Occipital lobe (tissue), 2 donors: ENCODE measurements around the gene WFDC5. TPM values are rescaled to one million over a fixed set of nuclear protein-coding genes. Genes with fewer than 3 reads are reported as not detected.
A peak's percentile ranks its signal among the peaks of the same experiment; 100 is the strongest.

ENCODE experiments used
- DNase-seq: peaks from one replicate; lab custom pipeline; 2025; lab: John Stamatoyannopoulos, UW
- total RNA-seq: library from RNA; depleted of rRNA; stranded (reverse); fragments of >200 nt; gene quantifications from one replicate; pipeline ENCODE4 v1.2.3, GENCODE V29; 2014

WFDC5 gene
- total RNA-seq, 1 donor from 2014 or later: not detected

DNA sequence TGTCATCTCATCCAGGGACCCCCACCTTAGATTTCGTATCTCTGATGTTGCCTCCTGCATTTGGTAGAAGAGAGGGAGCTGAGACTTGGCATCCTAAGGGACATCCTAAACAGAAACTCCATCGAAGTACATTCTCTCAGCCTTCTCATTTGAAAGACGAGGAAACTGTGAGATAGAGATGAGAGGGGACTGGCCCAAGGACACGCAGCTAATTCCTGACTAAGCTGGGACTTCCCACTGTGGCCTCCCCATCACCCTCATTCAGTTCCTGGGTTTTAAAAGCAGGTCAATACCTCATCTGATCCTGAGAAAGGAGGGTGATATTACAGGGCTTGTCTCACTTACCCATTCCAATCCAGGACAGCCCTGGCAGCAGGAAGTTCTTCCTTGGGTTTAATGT lies 855 bp upstream of the WFDC5 start:
- no peak for DNase-seq

GRCh38 chr20:45115386-45115774 lies 406 bp upstream of the WFDC5 start:
- DNase-seq: no peak

DNA sequence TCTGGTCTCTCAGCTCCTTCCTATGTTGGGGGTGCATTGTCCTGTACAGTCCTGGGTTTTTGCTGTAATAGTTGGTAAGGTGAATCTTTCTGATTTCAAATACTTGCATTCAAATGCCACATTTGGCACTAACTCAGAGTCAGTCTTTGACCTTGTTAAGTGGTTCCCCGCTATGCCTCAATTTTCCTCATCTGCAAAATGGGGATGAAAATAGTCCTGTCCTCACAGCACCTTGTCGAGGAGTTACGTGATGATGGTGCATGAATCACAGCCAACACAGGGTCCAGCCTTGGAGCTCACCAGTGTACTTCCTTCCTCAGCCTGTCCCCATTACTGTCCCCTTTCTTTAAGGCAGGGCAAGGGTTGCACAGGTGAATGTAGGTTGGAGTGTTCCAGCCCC lies 1.1 kb downstream of the WFDC5 start:
- DNase-seq: no peak

DNA sequence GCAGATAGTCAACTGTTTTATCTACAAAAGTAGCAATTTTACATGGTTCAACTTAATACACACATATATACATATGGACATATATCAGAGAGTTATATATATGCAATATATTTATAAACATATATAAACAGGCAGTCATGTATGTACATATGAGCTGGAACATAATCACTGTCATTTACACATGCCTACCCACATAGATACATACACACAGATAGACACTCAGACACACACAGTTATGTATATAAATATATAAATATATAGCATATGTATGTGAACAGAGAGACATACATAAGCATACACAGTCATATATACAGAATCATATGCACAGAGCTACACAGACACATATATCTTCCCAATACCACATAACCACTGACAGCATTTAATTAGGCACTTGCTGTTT lies 2.2 kb downstream of the WFDC5 start:
- no peak for DNase-seq

- DNase-seq: no peak
These were observed 3.0 kb downstream of the WFDC5 start for GRCh38 chr20:45111799-45112471.

DNA sequence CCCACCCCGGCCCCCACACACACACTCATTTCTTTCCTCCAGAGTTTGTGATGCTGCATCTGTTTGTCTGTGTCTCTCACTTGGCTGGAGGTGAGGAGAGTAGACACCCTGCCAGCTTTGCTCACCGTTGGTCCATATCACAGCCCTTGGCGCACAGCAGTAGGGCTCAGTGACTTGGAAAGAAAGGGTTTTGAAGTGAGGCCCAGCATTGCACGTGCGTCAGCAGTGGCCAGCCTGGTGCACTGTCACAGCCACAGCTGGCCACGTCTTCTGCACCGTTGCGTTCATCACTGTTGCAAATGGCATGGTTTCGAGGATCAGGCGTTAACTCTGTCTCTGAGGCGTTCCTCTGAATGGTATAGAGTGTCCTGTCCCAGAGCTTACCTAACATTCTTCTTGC lies 3.7 kb downstream of the WFDC5 start:
- DNase-seq: no peak

- no peak for DNase-seq
These were observed 4.7 kb downstream of the WFDC5 start for GRCh38 chr20:45110301-45110700.

GRCh38 chr20:45109634-45110033 lies 5.3 kb downstream of the WFDC5 start:
- DNase-seq: no peak

GRCh38 chr20:45105317-45105716 lies 9.7 kb downstream of the WFDC5 start:
- no peak for DNase-seq

- DNase-seq: peak; percentile 66
These were observed 10.2 kb downstream of the WFDC5 start for GRCh38 chr20:45104786-45105185.

DNA sequence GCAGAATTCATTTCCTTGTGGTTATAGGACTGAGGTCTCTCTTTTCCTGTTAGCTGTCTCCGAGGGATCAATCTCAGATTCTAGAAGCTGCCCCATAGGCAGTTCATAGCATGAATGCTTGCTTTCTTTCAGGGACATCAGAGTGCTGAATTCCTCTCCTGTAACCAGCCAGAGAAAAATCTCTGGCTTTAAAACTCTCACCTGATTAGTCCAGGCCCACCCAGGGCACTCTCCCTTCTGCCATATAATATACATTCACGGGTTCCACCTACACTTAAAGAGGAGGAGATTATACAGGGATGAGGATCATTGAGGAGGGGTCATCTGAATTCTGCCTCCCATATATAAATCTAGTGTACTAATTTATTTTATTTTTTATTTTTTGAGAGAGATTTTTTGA lies 11.9 kb downstream of the WFDC5 start:
- no peak for DNase-seq

GRCh38 chr20:45101333-45101850 lies 13.6 kb downstream of the WFDC5 start:
- no peak for DNase-seq

- DNase-seq: peak; percentile 29
These were observed 14.3 kb downstream of the WFDC5 start, which contains the start of gene KCNS1 for GRCh38 chr20:45100563-45101245. KCNS1 (minus strand) TSS chr20:45101127; CDS start chr20:45099236, 1,891 bp downstream.

GRCh38 chr20:45098103-45098773 lies 16.7 kb downstream of the WFDC5 start:
- DNase-seq: no peak

DNA sequence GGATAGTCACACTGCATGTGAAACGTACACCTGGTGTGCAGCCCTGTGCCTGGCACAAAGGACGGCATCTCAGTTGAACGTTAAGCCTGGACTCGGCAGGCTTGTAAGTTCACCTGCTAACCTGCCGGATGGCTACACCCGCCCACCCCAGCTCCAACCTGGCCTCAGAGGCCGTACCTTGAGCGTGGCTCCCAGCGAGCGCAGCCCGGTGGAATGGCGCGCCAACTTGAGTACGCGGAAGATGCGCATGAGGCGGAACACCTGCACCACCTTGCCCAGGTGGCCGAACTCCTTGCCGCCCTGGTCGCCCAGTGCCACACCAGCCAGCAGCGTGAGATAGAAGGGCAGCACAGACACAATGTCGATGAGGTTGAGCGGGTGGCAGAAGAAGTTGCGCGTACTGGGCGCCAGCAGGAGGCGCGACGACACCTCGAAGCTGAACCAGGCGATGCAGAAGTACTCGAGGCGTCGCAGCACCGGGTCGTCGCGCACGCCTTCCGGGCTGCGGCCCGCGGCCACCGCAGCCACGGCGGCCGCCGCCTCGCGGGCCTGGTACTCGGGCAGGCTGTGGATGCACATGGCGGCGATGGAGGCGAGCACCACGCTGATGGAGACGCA lies 17.4 kb downstream of the WFDC5 start:
- no peak for DNase-seq

DNA sequence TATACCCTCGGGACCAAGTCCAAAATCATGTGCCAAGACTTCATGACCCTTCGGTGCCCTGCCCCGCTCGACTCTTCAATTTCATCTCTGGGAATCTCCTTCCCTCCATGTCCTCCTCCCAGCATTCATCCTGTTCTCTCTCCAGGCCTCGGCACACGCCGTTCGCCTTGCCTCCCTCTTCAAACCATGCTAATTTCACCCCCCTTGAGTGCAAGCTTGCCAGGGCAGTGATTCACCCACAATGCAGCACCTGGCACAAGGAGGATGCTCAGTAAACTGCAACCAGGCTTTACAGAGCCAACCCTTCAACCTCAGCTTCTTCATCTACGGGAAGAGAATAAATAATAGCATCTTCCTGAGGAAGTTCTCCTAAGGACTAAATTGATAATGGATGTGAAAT lies 18.2 kb downstream of the WFDC5 start:
- DNase-seq: peak; percentile 56

- DNase-seq: peak; percentile 50
These were observed 19.2 kb downstream of the WFDC5 start for GRCh38 chr20:45095805-45096238.

GRCh38 chr20:45094864-45095574 lies 20.0 kb downstream of the WFDC5 start:
- DNase-seq: no peak

DNA sequence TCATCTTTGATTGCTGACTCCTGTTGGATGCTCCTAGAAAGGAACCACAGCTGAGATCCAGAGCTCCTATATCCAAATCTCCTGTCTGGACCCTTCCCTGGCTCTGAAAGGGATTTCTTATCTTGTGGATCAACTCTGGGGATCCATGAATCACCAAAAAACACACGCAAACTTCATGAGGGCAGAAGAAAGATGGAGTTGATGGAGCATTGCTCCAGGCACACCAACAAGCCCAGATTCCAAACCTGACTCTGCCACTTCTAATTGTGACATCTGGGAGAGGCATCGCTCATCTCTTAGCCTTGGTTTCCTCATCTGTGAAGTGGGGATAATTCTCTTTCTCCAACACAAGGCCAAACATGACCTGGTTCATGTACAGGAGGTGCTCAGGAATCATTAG lies 20.8 kb downstream of the WFDC5 start:
- DNase-seq: no peak

GRCh38 chr20:45092898-45093297 lies 22.1 kb downstream of the WFDC5 start:
- DNase-seq: no peak

GRCh38 chr20:45091366-45091765 lies 23.6 kb downstream of the WFDC5 start:
- no peak for DNase-seq
